Smooth muscle cell of the coronary artery (primary cell): ENCODE measurements around the gene SIPA1L2. TPM values are rescaled to one million over a fixed set of nuclear protein-coding genes. Genes with fewer than 3 reads are reported as not detected.

Experiments
- total RNA-seq: library from RNA; depleted of rRNA; stranded (reverse); fragments of >200 nt; gene quantifications from 2 replicates; pipeline ENCODE4 v1.2.3, GENCODE V29; 2014; ENCODE audit warnings: low replicate concordance

SIPA1L2 gene, protein sequence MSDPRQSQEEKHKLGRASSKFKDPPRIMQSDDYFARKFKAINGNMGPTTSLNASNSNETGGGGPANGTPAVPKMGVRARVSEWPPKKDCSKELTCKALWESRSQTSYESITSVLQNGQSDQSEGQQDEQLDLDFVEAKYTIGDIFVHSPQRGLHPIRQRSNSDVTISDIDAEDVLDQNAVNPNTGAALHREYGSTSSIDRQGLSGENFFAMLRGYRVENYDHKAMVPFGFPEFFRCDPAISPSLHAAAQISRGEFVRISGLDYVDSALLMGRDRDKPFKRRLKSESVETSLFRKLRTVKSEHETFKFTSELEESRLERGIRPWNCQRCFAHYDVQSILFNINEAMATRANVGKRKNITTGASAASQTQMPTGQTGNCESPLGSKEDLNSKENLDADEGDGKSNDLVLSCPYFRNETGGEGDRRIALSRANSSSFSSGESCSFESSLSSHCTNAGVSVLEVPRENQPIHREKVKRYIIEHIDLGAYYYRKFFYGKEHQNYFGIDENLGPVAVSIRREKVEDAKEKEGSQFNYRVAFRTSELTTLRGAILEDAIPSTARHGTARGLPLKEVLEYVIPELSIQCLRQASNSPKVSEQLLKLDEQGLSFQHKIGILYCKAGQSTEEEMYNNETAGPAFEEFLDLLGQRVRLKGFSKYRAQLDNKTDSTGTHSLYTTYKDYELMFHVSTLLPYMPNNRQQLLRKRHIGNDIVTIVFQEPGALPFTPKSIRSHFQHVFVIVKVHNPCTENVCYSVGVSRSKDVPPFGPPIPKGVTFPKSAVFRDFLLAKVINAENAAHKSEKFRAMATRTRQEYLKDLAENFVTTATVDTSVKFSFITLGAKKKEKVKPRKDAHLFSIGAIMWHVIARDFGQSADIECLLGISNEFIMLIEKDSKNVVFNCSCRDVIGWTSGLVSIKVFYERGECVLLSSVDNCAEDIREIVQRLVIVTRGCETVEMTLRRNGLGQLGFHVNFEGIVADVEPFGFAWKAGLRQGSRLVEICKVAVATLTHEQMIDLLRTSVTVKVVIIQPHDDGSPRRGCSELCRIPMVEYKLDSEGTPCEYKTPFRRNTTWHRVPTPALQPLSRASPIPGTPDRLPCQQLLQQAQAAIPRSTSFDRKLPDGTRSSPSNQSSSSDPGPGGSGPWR (N-terminal part only)
- total RNA-seq, result 26.1 and 29.8 TPM in 2 replicates

DNA sequence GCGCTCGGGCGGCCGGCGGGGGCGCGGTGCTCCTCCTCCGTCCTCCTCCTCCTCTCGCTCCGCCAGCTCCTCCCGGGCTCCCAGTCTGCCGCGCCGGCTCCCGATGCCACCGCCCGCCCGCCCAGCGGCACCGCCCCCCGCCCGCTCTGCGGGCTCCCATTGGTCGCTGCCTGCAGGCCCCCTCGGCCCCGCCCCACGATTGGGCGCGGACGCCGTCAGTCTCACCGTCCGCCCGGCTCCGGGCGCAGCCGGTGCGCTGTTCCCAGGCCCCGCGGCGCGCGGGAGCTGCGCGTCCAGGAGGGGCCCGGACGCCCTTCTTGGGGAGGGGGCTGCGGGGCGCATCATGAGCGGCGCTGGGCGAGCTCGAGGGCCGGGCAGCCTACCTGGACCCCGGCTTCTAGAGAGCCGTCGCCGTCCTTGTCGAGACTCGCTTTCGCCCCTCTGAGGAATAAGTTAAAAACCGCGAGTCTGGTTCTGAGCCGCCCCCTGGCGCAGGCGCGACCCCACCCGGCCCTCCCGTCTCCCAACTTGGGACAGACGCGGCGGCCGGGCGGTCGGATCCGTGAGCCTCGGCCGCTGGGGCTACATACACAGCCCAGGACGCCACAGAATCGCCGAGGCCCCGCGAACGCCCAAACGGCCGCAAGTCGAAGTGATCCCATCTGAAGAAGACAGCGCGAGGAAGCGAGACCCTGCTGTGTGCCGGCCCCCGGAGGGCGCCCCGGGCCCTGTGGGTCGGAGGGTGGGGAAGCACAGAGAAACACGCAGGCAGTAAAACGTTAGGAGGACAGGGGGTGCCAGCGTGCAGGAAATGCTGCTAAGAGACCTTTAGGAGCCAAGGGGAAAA, at the start of gene SIPA1L2:
Gene SIPA1L2, minus strand, starts transcription at position 87 of the 847 bp plus-strand sequence. CDS start 114,794 bp downstream, outside the sequence.

Other genes with a start within 250 kb of the SIPA1L2 start
- gene MAP10, start 175.3 kb upstream of the SIPA1L2 start, total RNA-seq, result 0.75 and 0.94 TPM in 2 replicates